ENCODE data around the gene ZBTB2. TPM values are rescaled to one million over a fixed set of nuclear protein-coding genes. Genes with fewer than 3 reads are reported as not detected.

The ZBTB2 gene
- total RNA-seq, 1 experiment from 2014 or later = 20.3 TPM

- TF ChIP-seq CTCF (conservative IDR thresholded peaks at IDR 0.05; ENCODE audit: low read depth, low read length) = no peak
- no peak for TF ChIP-seq EZH2 (IDR thresholded peaks at IDR 0.05; ENCODE audit: low read length, unreplicated experiment)
- no peak for TF ChIP-seq EZH2phosphoT487 (IDR thresholded peaks at IDR 0.05; ENCODE audit: borderline replicate concordance, low read length)
- ChIA-PET POLR2A (ENCODE audit: unreplicated experiment) (no interaction called here), CTCF (interaction anchor here (0.6 kb wide), 1 partner anchor 42 kb away, joined by 4 read pairs; no protein-coding TSS in a partner anchor)
- Histone ChIP-seq H4K20me1 (ENCODE audit: low read length) (no peaks in the 10 kb centered on the region), H3K36me3 (ENCODE audit: low read depth, low read length) (peaks cover 3% of the 10 kb centered on the region; the same call in 1 of the 2 replicates), H3K4me3 (ENCODE audit: low read length) (no peak overlapping the region), H3K79me2 (ENCODE audit: low read length) (peaks cover 83% of the 10 kb centered on the region), H3K4me1 (ENCODE audit: insufficient read depth, low read length) (peaks cover 15% of the 10 kb centered on the region), H3K9me3 (ENCODE audit: low read length) (no peaks in the 10 kb centered on the region), H3K27me3 (ENCODE audit: low read length) (no peaks in the 10 kb centered on the region), H3F3A (ENCODE audit: low read length, unreplicated experiment) (peaks cover 3% of the 10 kb centered on the region), H2AFZ (ENCODE audit: low read length) (no peak overlapping the region), H3K9me2 (replicated peaks; ENCODE audit: low read length) (no peaks in the 10 kb centered on the region), H3K4me2 (ENCODE audit: low read length) (no peak overlapping the region), H3K27ac (ENCODE audit: low read length) (no peak overlapping the region), H3K9ac (ENCODE audit: low read length) (no peak overlapping the region)
- intact Hi-C loops (cut with micrococcal nuclease) = no loop called here
- no TSS peak for BruUV-seq (replicated peaks)
- ATAC-seq (no peak), DNase-seq (no peak)
Measured at GRCh38 chr6:151376440-151376839, 14.9 kb downstream of the ZBTB2 start.

- H3K36me3 ChIP-seq (ENCODE audit: low read depth, low read length) = peaks cover 9% of the 10 kb centered on the region; the same call in 1 of the 2 replicates
- DNase-seq (no peak), ATAC-seq (no peak)
- H3K9me3 ChIP-seq (ENCODE audit: low read length) = no peaks in the 10 kb centered on the region
- H3K9ac ChIP-seq (ENCODE audit: low read length) = no peak overlapping the region
- ChIA-PET POLR2A (ENCODE audit: unreplicated experiment) (no interaction called here), CTCF (no interaction called here)
- no peak overlapping the region for H3K27ac ChIP-seq (ENCODE audit: low read length)
- intact Hi-C loops (cut with micrococcal nuclease) = no loop called here
- H2AFZ ChIP-seq (ENCODE audit: low read length) = no peak overlapping the region
- no peaks in the 10 kb centered on the region for H3K27me3 ChIP-seq (ENCODE audit: low read length)
- no TSS peak for BruUV-seq (replicated peaks)
- no peaks in the 10 kb centered on the region for H4K20me1 ChIP-seq (ENCODE audit: low read length)
- no peak overlapping the region for H3K4me2 ChIP-seq (ENCODE audit: low read length)
- H3K4me1 ChIP-seq (ENCODE audit: insufficient read depth, low read length) = peaks cover 15% of the 10 kb centered on the region
- TF ChIP-seq EZH2 (IDR thresholded peaks at IDR 0.05; ENCODE audit: low read length, unreplicated experiment) = no peak
- TF ChIP-seq EZH2phosphoT487 (IDR thresholded peaks at IDR 0.05; ENCODE audit: borderline replicate concordance, low read length) = no peak
- TF ChIP-seq CTCF (conservative IDR thresholded peaks at IDR 0.05; ENCODE audit: low read depth, low read length) = no peak
- no peaks in the 10 kb centered on the region for H3K9me2 ChIP-seq (replicated peaks; ENCODE audit: low read length)
- peaks cover 80% of the 10 kb centered on the region for H3K79me2 ChIP-seq (ENCODE audit: low read length)
- peaks cover 3% of the 10 kb centered on the region for H3F3A ChIP-seq (ENCODE audit: low read length, unreplicated experiment)
- H3K4me3 ChIP-seq (ENCODE audit: low read length) = no peak overlapping the region
Measured at GRCh38 chr6:151375833-151376232, 15.5 kb downstream of the ZBTB2 start.

GRCh38 chr6:151374036-151374683, 17.2 kb downstream of the ZBTB2 start:
- H3K27me3 ChIP-seq (ENCODE audit: low read length) = no peaks in the 10 kb centered on the region
- H3K9me3 ChIP-seq (ENCODE audit: low read length) = no peaks in the 10 kb centered on the region
- peaks cover 15% of the 10 kb centered on the region for H3K4me1 ChIP-seq (ENCODE audit: insufficient read depth, low read length)
- H3F3A ChIP-seq (ENCODE audit: low read length, unreplicated experiment) = peaks cover 3% of the 10 kb centered on the region
- peaks cover 11% of the 10 kb centered on the region; the same call in 1 of the 2 replicates for H3K36me3 ChIP-seq (ENCODE audit: low read depth, low read length)
- BruUV-seq (replicated peaks) = no TSS peak
- no peak for TF ChIP-seq CTCF (conservative IDR thresholded peaks at IDR 0.05; ENCODE audit: low read depth, low read length)
- no peak for TF ChIP-seq EZH2 (IDR thresholded peaks at IDR 0.05; ENCODE audit: low read length, unreplicated experiment)
- no peak for TF ChIP-seq EZH2phosphoT487 (IDR thresholded peaks at IDR 0.05; ENCODE audit: borderline replicate concordance, low read length)
- H3K27ac ChIP-seq (ENCODE audit: low read length) = 0 out of 2 replicates have a peak overlapping the region, but pooled peaks have one; percentile 20
- H3K9ac ChIP-seq (ENCODE audit: low read length) = no peak overlapping the region
- H3K79me2 ChIP-seq (ENCODE audit: low read length) = peaks cover 63% of the 10 kb centered on the region
- no peak overlapping the region for H2AFZ ChIP-seq (ENCODE audit: low read length)
- peak overlapping the region; percentile 87 for H3K4me2 ChIP-seq (ENCODE audit: low read length)
- CTCF ChIA-PET = interaction anchor here (0.6 kb wide), 1 partner anchor 50 kb away, joined by 12 read pairs; no protein-coding TSS in a partner anchor
- peak overlapping the region; percentile 57; the same call in 1 of the 2 replicates for H3K4me3 ChIP-seq (ENCODE audit: low read length)
- POLR2A ChIA-PET (ENCODE audit: unreplicated experiment) = interaction anchor here (0.7 kb wide), 2 partner anchors 17 to 1327 kb away, joined by 3 to 6 read pairs; no protein-coding TSS in a partner anchor
- no peaks in the 10 kb centered on the region for H3K9me2 ChIP-seq (replicated peaks; ENCODE audit: low read length)
- H4K20me1 ChIP-seq (ENCODE audit: low read length) = no peaks in the 10 kb centered on the region
- intact Hi-C loops (cut with micrococcal nuclease) = no loop called here
- DNase-seq (peak; percentile 5), ATAC-seq (no peak)
